HEK293 (cell line): Measurements from ENCODE around the gene TNIP1.

Experiments used
- CTCF ChIA-PET: fragments of 350-600 bp; formaldehyde crosslinking; extraction: SDS; loops from one replicate; lab custom pipeline; 2021; ENCODE audit warnings: antibody characterized with exemption; lab: Yijun Ruan, JAX
- POLR2A ChIA-PET: fragments of 300-600 bp; formaldehyde crosslinking; extraction: SDS; loops from one replicate; lab custom pipeline; 2020; ENCODE audit warnings: antibody characterized with exemption, inconsistent platforms; lab: Yijun Ruan, JAX
- H3K27ac ChIP-seq: fragments of 200-500 bp; sonication (Bioruptor generic); 2 replicates; pipeline ENCODE4 v1.5.1; 2014; ENCODE audit warnings: low read depth, low read length, control low read depth, inconsistent platforms; ENCODE audit errors: extremely low read depth
- H3K36me3 ChIP-seq, 2 experiments: fragments of 200-500 bp in 1 of 2; sonication (Bioruptor generic) in 1 of 2; 1 replicate in 1 of 2; 2 replicates in 1 of 2; pipeline ENCODE4 v1.5.1; 2014 to 2017; ENCODE audit warnings: inconsistent platforms in 2 of 2, low read length in 2 of 2; ENCODE audit not compliant: control insufficient read depth in 2 of 2, insufficient read depth in 1 of 2
- H3K4me1 ChIP-seq: fragments of 200-500 bp; sonication (Bioruptor generic); 2 replicates; pipeline ENCODE4 v1.5.1; 2014; ENCODE audit warnings: mild to moderate bottlenecking, low read length, inconsistent platforms; ENCODE audit not compliant: control insufficient read depth, insufficient read depth
- H3K4me3 ChIP-seq: 2 replicates; pipeline ENCODE4 v1.5.1; 2011; ENCODE audit warnings: low read depth, mild to moderate bottlenecking, control low read depth, low read length, moderate library complexity
- H3K9me3 ChIP-seq: fragments of 200-500 bp; sonication (Bioruptor generic); 2 replicates; pipeline ENCODE4 v1.5.1; 2014; ENCODE audit warnings: low read depth, low read length, inconsistent platforms; ENCODE audit not compliant: control insufficient read depth, insufficient read depth
- BCL6B ChIP-seq: fragments of 450-650 bp; formaldehyde crosslinking; IDR thresholded peaks from 2 replicates; pipeline ENCODE4 v1.5.1; 2017; ENCODE audit warnings: missing biosample characterization, missing genetic modification characterization
- EGR2 ChIP-seq: fragments of 450-650 bp; formaldehyde crosslinking; IDR thresholded peaks from 2 replicates; pipeline ENCODE4 v1.5.1; 2016; ENCODE audit warnings: low read depth, missing biosample characterization, missing genetic modification characterization
- GLIS1 ChIP-seq: fragments of 450-650 bp; formaldehyde crosslinking; IDR thresholded peaks from 2 replicates; pipeline ENCODE4 v1.5.1; 2016; ENCODE audit warnings: missing biosample characterization, missing genetic modification characterization
- KLF8 ChIP-seq: fragments of 450-650 bp; formaldehyde crosslinking; IDR thresholded peaks from 2 replicates; pipeline ENCODE4 v1.5.1; 2016; ENCODE audit warnings: missing biosample characterization, missing genetic modification characterization
- PRDM6 ChIP-seq: fragments of 450-650 bp; formaldehyde crosslinking; IDR thresholded peaks from 2 replicates; pipeline ENCODE4 v1.5.1; 2017; ENCODE audit warnings: missing biosample characterization, missing genetic modification characterization
- WT1 ChIP-seq: fragments of 450-650 bp; formaldehyde crosslinking; IDR thresholded peaks from 2 replicates; pipeline ENCODE4 v1.5.1; 2016; ENCODE audit warnings: missing biosample characterization, missing genetic modification characterization
- ZBTB48 ChIP-seq: fragments of 450-650 bp; formaldehyde crosslinking; IDR thresholded peaks from 2 replicates; pipeline ENCODE4 v1.5.1; 2016; ENCODE audit warnings: missing biosample characterization, missing genetic modification characterization
- ZFHX2 ChIP-seq: fragments of 450-650 bp; formaldehyde crosslinking; conservative IDR thresholded peaks from 2 replicates; pipeline ENCODE4 v1.5.1; 2016; ENCODE audit warnings: missing biosample characterization, missing genetic modification characterization
- ZNF10 ChIP-seq: fragments of 450-650 bp; formaldehyde crosslinking; IDR thresholded peaks from 2 replicates; pipeline ENCODE4 v1.5.1; 2017; ENCODE audit warnings: missing biosample characterization, missing genetic modification characterization
- ZNF239 ChIP-seq: fragments of 450-650 bp; formaldehyde crosslinking; IDR thresholded peaks from 2 replicates; pipeline ENCODE4 v1.5.1; 2016; ENCODE audit warnings: missing biosample characterization, missing genetic modification characterization
- ZNF274 ChIP-seq, 2 experiments: fragments of 200-500 bp in 1 of 2; fragments of 450-650 bp in 1 of 2; sonication (Bioruptor generic) in 1 of 2; formaldehyde crosslinking in 1 of 2; IDR thresholded peaks; 2 replicates each; pipeline versions ENCODE4 v1.5.1 to v1.6.1; 2014 to 2016; ENCODE audit warnings: borderline replicate concordance in 1 of 2, inconsistent platforms in 1 of 2, low read length in 1 of 2, missing biosample characterization in 1 of 2, missing genetic modification characterization in 1 of 2
- ZNF473 ChIP-seq: fragments of 450-650 bp; formaldehyde crosslinking; IDR thresholded peaks from 2 replicates; pipeline ENCODE4 v1.5.1; 2017; ENCODE audit warnings: missing biosample characterization, missing genetic modification characterization
- ZNF513 ChIP-seq: fragments of 450-650 bp; IDR thresholded peaks from 2 replicates; pipeline ENCODE4 v1.5.1; 2018; ENCODE audit warnings: missing biosample characterization, missing genetic modification characterization
- ZNF521 ChIP-seq: fragments of 450-650 bp; formaldehyde crosslinking; IDR thresholded peaks from 2 replicates; pipeline ENCODE4 v1.5.1; 2017; ENCODE audit warnings: missing biosample characterization, mild to moderate bottlenecking, missing genetic modification characterization
- ZNF600 ChIP-seq: fragments of 450-650 bp; formaldehyde crosslinking; IDR thresholded peaks from 2 replicates; pipeline ENCODE4 v1.5.1; 2016; ENCODE audit warnings: missing biosample characterization, missing genetic modification characterization
- ZNF624 ChIP-seq: fragments of 450-650 bp; formaldehyde crosslinking; IDR thresholded peaks from 2 replicates; pipeline ENCODE4 v1.5.1; 2017; ENCODE audit warnings: missing biosample characterization, missing genetic modification characterization
- ZNF660 ChIP-seq: fragments of 450-650 bp; IDR thresholded peaks from 2 replicates; pipeline ENCODE4 v1.5.1; 2018; ENCODE audit warnings: missing biosample characterization, mild to moderate bottlenecking, missing genetic modification characterization
- ZNF670 ChIP-seq: fragments of 450-650 bp; formaldehyde crosslinking; IDR thresholded peaks from 2 replicates; pipeline ENCODE4 v1.5.1; 2016; ENCODE audit warnings: missing biosample characterization, missing genetic modification characterization, low read depth
- ZNF692 ChIP-seq: fragments of 450-650 bp; formaldehyde crosslinking; IDR thresholded peaks from 2 replicates; pipeline ENCODE4 v1.5.1; 2016; ENCODE audit warnings: missing biosample characterization, missing genetic modification characterization
- ZNF701 ChIP-seq: fragments of 450-650 bp; formaldehyde crosslinking; IDR thresholded peaks from 2 replicates; pipeline ENCODE4 v1.5.1; 2016; ENCODE audit warnings: missing biosample characterization, missing genetic modification characterization
- ZNF777 ChIP-seq: fragments of 450-650 bp; formaldehyde crosslinking; IDR thresholded peaks from 2 replicates; pipeline ENCODE4 v1.5.1; 2017; ENCODE audit warnings: missing biosample characterization, missing genetic modification characterization, borderline replicate concordance

Gene TNIP1

GRCh38 chr5:151039665-151040064 lies 41.2 kb downstream of the TNIP1 start:
- ChIA-PET CTCF (interaction anchor here (0.6 to 0.8 kb wide), 4 partner anchors 125 to 374 kb away, joined by 3 to 4 read pairs (median 4); partner anchors contain the start of gene RBM22), POLR2A (no interaction called here)
- Histone ChIP-seq H3K4me1 (0 out of 2 replicates have a peak, but pooled peaks cover 3% of the 10 kb centered on the region), H3K4me3 (no peak overlapping the region), H3K27ac (no peak overlapping the region), H3K36me3 (peaks cover 18 to 81% of the 10 kb centered on the region in 2 experiments; a peak in 2 of 3 replicates), H3K9me3 (no peaks in the 10 kb centered on the region)
- no peak for TF ChIP-seq ZNF239 (tag by site-specific recombination)
- no peak for TF ChIP-seq ZNF777
- no peak for TF ChIP-seq BCL6B
- no peak for TF ChIP-seq ZNF274 (IDR thresholded peaks at IDR 0.05; ENCODE audit: low read length)
- TF ChIP-seq ZNF274 (tag by site-specific recombination; IDR thresholded peaks at IDR 0.05; ENCODE audit: borderline replicate concordance), result no peak
- TF ChIP-seq ZNF473 (tag by site-specific recombination), result no peak
- TF ChIP-seq ZNF624 (tag by site-specific recombination), result no peak
- TF ChIP-seq ZNF701 (tag by site-specific recombination), result no peak
- TF ChIP-seq ZNF600 (tag by site-specific recombination), result no peak
- TF ChIP-seq WT1 (tag by site-specific recombination), result no peak
- no peak for TF ChIP-seq KLF8
- TF ChIP-seq ZBTB48 (tag by site-specific recombination), result no peak
- TF ChIP-seq PRDM6 (tag by site-specific recombination), result no peak
- no peak for TF ChIP-seq ZNF521 (tag by site-specific recombination)
- no peak for TF ChIP-seq ZNF660 (tag by site-specific recombination)
- TF ChIP-seq ZNF670, result no peak
- TF ChIP-seq ZNF692 (tag by site-specific recombination), result no peak
- no peak for TF ChIP-seq ZNF513 (tag by site-specific recombination)

- H3K36me3 ChIP-seq, result peaks cover 14 to 86% of the 10 kb centered on the region in 2 experiments; a peak in 2 of 3 replicates
- ChIA-PET POLR2A (no interaction called here), CTCF (interaction anchor here (0.7 to 3.3 kb wide), 2 partner anchors 9 to 269 kb away, joined by 4 to 15 read pairs; no protein-coding TSS in a partner anchor)
- H3K9me3 ChIP-seq, result no peaks in the 10 kb centered on the region
- no peak overlapping the region for H3K4me3 ChIP-seq
- H3K27ac ChIP-seq, result no peak overlapping the region
- TF ChIP-seq ZNF10 (no peak), GLIS1 (tag by site-specific recombination) (0 out of 2 replicates have a peak, but pooled peaks have one; percentile 6), EGR2 (tag by site-specific recombination) (peak; percentile 32; the same call in 1 of the 2 replicates), ZFHX2 (tag by site-specific recombination) (peak; percentile 44; the same call in 1 of the 2 replicates)
- H3K4me1 ChIP-seq, result 0 out of 2 replicates have a peak, but pooled peaks cover 3% of the 10 kb centered on the region
Observed at GRCh38 chr5:151038801-151039238, 42.0 kb downstream of the TNIP1 start.
